Measurements from ENCODE around the gene LRSAM1.
A peak's percentile ranks its signal among the peaks of the same experiment; 100 is the strongest.

LRSAM1 gene

DNA sequence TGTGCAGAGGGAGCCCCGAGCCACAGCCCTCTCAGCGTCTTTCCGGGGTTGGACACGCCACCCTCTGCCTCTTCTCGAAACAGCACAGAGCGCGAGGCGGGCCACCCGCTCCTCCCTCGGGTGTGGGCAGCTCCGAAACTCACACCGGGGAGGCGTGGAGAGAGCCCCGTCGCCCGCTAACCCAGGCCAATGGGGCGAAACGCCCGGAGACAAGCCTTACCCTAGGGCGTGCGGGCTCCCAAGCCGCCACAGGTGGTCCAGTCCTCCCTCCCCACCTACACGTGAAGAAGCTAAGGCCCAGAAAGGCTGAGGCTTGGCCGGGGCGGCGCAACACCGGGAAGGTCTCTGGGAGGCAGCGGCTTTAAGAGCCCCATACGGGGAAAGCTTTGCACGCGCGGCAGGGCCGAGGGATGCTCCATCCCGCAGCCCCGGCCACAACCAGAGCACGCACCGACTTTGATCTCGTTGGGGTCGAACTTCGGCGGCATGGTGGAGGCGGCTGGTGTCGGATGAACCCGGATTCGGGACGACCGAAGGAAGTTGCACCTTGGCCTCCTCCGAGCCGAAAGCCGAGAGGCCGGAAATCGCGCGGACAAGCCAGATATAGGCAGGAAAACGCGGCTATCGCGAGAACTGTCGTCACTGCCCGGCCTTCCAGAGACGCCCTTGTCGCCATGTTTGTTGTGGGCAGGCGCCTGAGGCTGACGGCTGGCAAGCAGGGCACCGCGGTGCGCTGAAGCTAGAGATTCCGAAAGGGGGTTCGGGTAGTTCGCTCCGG is at the start of gene LRSAM1, which contains the start of gene RPL12:
Gene LRSAM1, plus strand, starts transcription at position 681 of the 778 bp plus-strand sequence. CDS start 3,018 bp downstream, outside the sequence.
Gene RPL12, minus strand, starts transcription at position 577 of the 778 bp plus-strand sequence. Its CDS starts 89 bp downstream, at position 488.
- peak; percentile 96 for DNase-seq (ENCODE audit: low spot score)
- in situ Hi-C loops (cut with MboI; ENCODE audit: low pct_unique_long_range_greater_than_20kb, low sequenced_read_pairs, unreplicated experiment) = no loop called here
- TF ChIP-seq, protein P1, sequence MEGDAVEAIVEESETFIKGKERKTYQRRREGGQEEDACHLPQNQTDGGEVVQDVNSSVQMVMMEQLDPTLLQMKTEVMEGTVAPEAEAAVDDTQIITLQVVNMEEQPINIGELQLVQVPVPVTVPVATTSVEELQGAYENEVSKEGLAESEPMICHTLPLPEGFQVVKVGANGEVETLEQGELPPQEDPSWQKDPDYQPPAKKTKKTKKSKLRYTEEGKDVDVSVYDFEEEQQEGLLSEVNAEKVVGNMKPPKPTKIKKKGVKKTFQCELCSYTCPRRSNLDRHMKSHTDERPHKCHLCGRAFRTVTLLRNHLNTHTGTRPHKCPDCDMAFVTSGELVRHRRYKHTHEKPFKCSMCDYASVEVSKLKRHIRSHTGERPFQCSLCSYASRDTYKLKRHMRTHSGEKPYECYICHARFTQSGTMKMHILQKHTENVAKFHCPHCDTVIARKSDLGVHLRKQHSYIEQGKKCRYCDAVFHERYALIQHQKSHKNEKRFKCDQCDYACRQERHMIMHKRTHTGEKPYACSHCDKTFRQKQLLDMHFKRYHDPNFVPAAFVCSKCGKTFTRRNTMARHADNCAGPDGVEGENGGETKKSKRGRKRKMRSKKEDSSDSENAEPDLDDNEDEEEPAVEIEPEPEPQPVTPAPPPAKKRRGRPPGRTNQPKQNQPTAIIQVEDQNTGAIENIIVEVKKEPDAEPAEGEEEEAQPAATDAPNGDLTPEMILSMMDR (IDR thresholded peaks at IDR 0.05; ENCODE audit: extremely low read depth, insufficient read depth, missing control alignments) = peak; percentile 27

GRCh38 chr9:127402401-127403090 is 48.8 kb upstream of the LRSAM1 start:
- no peak for DNase-seq (ENCODE audit: low spot score)
- in situ Hi-C loops (cut with MboI; ENCODE audit: low pct_unique_long_range_greater_than_20kb, low sequenced_read_pairs, unreplicated experiment) = no loop called here
- TF ChIP-seq, protein P1 (IDR thresholded peaks at IDR 0.05; ENCODE audit: extremely low read depth, insufficient read depth, missing control alignments) = no peak

- in situ Hi-C loops (cut with MboI; ENCODE audit: low pct_unique_long_range_greater_than_20kb, low sequenced_read_pairs, unreplicated experiment) = no loop called here
- no peak for DNase-seq (ENCODE audit: low spot score)
- TF ChIP-seq, protein P1 (IDR thresholded peaks at IDR 0.05; ENCODE audit: extremely low read depth, insufficient read depth, missing control alignments) = no peak
These were observed 47.7 kb upstream of the LRSAM1 start for GRCh38 chr9:127403507-127404192.

GRCh38 chr9:127404631-127405030 is 46.7 kb upstream of the LRSAM1 start:
- TF ChIP-seq, protein P1 (IDR thresholded peaks at IDR 0.05; ENCODE audit: extremely low read depth, insufficient read depth, missing control alignments) = no peak
- DNase-seq (ENCODE audit: low spot score) = no peak
- in situ Hi-C loops (cut with MboI; ENCODE audit: low pct_unique_long_range_greater_than_20kb, low sequenced_read_pairs, unreplicated experiment) = no loop called here

DNA sequence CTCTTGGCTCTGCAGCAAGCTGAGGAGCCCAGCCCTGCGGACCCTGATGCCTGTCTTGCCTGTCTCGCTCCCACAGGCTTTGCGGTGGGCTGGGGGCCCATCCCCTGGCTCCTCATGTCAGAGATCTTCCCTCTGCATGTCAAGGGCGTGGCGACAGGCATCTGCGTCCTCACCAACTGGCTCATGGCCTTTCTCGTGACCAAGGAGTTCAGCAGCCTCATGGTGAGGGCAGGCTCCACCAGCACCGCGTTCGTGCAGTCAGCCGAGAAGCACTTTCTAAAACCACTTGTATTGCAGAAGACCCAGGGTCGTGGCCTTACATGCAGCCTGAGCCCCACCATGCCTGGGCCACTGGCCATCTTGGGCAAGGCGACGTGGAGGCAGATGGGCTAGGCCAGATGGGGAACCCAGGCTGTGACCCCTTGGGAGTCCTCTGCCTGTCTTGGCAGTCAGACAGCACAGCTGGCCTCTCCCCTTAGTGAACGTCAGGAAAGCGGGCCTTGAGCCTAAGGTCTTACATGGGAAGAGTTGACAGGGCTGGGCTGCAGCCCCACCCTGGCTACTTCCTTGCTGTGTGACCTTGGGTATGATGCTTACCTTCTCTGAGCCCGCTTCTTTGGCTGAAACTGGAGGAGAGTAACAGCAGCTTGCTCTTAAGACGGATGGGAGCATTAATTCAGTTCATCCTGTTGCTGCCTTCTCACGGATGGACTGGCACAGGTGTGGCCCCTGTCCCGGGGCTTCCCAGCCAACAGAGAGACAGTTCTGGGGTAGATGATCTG is 45.8 kb upstream of the LRSAM1 start:
- no peak for DNase-seq (ENCODE audit: low spot score)
- TF ChIP-seq, protein P1 (IDR thresholded peaks at IDR 0.05; ENCODE audit: extremely low read depth, insufficient read depth, missing control alignments) = no peak
- in situ Hi-C loops (cut with MboI; ENCODE audit: low pct_unique_long_range_greater_than_20kb, low sequenced_read_pairs, unreplicated experiment) = no loop called here

Data from GM13977 (cell line).